AG09309 (cell line): ENCODE measurements around the gene ZFP36L2.
A peak's percentile ranks its signal among the peaks of the same experiment; 100 is the strongest.

Experiments
- DNase-seq: peaks from one replicate; pipeline ENCODE4 v3.0.0-alpha.2; 2010; ENCODE audit warnings: low read depth
- H3K4me3 ChIP-seq: 2 replicates; pipeline ENCODE4 v1.5.1; 2011; ENCODE audit warnings: mild to moderate bottlenecking, low read depth, low read length, moderate library complexity; ENCODE audit not compliant: control insufficient read depth
- TF ChIP-seq, protein P1 (sequence below): IDR thresholded peaks from 2 replicates; pipeline ENCODE4 v1.5.1; 2011; ENCODE audit warnings: mild to moderate bottlenecking, low read depth, low read length, inconsistent platforms; ENCODE audit not compliant: insufficient read depth, control insufficient read depth; ENCODE audit errors: missing control alignments

Gene ZFP36L2

GRCh38 chr2:43230351-43230885, 4.0 kb upstream of the ZFP36L2 start:
- TF ChIP-seq, protein P1, sequence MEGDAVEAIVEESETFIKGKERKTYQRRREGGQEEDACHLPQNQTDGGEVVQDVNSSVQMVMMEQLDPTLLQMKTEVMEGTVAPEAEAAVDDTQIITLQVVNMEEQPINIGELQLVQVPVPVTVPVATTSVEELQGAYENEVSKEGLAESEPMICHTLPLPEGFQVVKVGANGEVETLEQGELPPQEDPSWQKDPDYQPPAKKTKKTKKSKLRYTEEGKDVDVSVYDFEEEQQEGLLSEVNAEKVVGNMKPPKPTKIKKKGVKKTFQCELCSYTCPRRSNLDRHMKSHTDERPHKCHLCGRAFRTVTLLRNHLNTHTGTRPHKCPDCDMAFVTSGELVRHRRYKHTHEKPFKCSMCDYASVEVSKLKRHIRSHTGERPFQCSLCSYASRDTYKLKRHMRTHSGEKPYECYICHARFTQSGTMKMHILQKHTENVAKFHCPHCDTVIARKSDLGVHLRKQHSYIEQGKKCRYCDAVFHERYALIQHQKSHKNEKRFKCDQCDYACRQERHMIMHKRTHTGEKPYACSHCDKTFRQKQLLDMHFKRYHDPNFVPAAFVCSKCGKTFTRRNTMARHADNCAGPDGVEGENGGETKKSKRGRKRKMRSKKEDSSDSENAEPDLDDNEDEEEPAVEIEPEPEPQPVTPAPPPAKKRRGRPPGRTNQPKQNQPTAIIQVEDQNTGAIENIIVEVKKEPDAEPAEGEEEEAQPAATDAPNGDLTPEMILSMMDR, result no peak
- no peak for DNase-seq
- H3K4me3 ChIP-seq, result no peak overlapping the region

GRCh38 chr2:43228756-43229659, 2.6 kb upstream of the ZFP36L2 start:
- TF ChIP-seq, protein P1, result no peak
- no peak overlapping the region for H3K4me3 ChIP-seq
- no peak for DNase-seq

DNA sequence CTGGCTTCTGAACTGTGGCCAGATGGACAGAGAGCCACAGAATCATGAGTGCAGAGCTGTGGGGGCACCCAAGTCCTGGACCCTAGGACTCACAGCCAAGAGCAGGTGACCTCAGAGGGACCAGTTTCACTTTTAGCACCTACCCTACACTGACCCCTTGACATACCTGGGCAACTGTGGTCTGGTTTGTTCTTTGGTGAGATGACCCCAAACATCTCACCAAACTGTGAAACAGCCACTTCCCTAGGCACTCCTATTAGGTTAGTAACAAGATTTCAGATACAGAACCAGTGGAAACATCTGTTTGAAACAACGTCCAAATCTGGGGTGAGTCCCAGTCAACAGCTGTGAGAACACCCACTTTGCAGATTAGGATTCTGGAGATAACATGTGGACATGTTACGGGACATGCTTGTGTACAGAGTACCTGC, 1.9 kb upstream of the ZFP36L2 start:
- DNase-seq, result no peak
- no peak overlapping the region for H3K4me3 ChIP-seq
- TF ChIP-seq, protein P1, result no peak

GRCh38 chr2:43227830-43228281, 1.4 kb upstream of the ZFP36L2 start:
- DNase-seq, result no peak
- H3K4me3 ChIP-seq, result peak overlapping the region; percentile 76
- TF ChIP-seq, protein P1, result no peak

- TF ChIP-seq, protein P1, result peak; percentile 45
- no peak for DNase-seq
- H3K4me3 ChIP-seq, result peak overlapping the region; percentile 76
These were observed 786 bp upstream of the ZFP36L2 start for GRCh38 chr2:43226955-43227829.
